22Rv1 (cell line): ENCODE measurements around the gene ASAH2.

ENCODE experiments used
- H3K27ac ChIP-seq: fragments of 450-650 bp; 2 replicates; pipeline ENCODE4 v1.5.1; 2017
- CTCF ChIP-seq: fragments of 450-650 bp; IDR thresholded peaks from 2 replicates; pipeline ENCODE4 v1.5.1; 2017; ENCODE audit warnings: mild to moderate bottlenecking
- ZFX ChIP-seq: fragments of 450-650 bp; IDR thresholded peaks from 2 replicates; pipeline ENCODE4 v1.6.1; 2017; ENCODE audit warnings: antibody characterized with exemption, borderline replicate concordance

ASAH2 gene

GRCh38 chr10:50251394-50251793, at the start of gene ASAH2:
Gene ASAH2, minus strand, starts transcription at chr10:50251516. Its CDS starts 2,906 bp downstream, at chr10:50248610.
- no peak within 1 kb of the TSS for H3K27ac ChIP-seq
- TF ChIP-seq ZFX, result no peak
- TF ChIP-seq CTCF, result no peak

- no peak for TF ChIP-seq CTCF
- no peak for TF ChIP-seq ZFX
- H3K27ac ChIP-seq, result no peak overlapping the region
These were observed 48.8 kb upstream of the ASAH2 start for GRCh38 chr10:50299948-50300669.

GRCh38 chr10:50295367-50295766, 44.1 kb upstream of the ASAH2 start:
- TF ChIP-seq CTCF, result no peak
- no peak for TF ChIP-seq ZFX
- no peak overlapping the region for H3K27ac ChIP-seq

GRCh38 chr10:50294582-50294981, 43.3 kb upstream of the ASAH2 start:
- TF ChIP-seq CTCF (no peak), ZFX (no peak)

GRCh38 chr10:50293513-50294313, 42.4 kb upstream of the ASAH2 start:
- H3K27ac ChIP-seq, result no peak overlapping the region
- no peak for TF ChIP-seq ZFX
- TF ChIP-seq CTCF, result no peak

More at GRCh38 chr10:50294582-50294981, 43.3 kb upstream of the ASAH2 start:
- H3K27ac ChIP-seq, result no peak overlapping the region

GRCh38 chr10:50291261-50291850, 40.0 kb upstream of the ASAH2 start:
- H3K27ac ChIP-seq, result no peak overlapping the region
- no peak for TF ChIP-seq ZFX
- TF ChIP-seq CTCF, result no peak
